ENCODE measurements around the gene CYB561.

DNA sequence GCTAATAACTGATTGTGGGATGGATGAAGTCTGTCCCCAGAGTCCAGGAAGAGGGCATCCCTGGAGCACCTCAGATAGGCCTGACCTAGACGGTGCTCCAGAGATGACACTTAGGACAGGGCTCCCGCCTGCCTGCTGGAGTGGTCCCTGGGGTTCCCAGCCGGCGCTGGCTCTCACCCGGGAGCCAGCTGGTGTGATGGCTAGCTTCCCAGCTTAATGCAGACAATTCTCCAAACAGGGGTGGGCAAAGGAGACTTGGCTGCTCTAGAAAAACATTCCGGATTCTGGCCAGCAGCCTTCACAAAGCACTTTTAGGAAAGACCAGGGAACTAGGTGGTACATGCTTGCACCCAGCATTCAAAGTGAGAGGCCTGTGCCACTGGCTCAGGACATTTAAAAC lies 49.4 kb upstream of the CYB561 start:
- TF ChIP-seq, protein P1, sequence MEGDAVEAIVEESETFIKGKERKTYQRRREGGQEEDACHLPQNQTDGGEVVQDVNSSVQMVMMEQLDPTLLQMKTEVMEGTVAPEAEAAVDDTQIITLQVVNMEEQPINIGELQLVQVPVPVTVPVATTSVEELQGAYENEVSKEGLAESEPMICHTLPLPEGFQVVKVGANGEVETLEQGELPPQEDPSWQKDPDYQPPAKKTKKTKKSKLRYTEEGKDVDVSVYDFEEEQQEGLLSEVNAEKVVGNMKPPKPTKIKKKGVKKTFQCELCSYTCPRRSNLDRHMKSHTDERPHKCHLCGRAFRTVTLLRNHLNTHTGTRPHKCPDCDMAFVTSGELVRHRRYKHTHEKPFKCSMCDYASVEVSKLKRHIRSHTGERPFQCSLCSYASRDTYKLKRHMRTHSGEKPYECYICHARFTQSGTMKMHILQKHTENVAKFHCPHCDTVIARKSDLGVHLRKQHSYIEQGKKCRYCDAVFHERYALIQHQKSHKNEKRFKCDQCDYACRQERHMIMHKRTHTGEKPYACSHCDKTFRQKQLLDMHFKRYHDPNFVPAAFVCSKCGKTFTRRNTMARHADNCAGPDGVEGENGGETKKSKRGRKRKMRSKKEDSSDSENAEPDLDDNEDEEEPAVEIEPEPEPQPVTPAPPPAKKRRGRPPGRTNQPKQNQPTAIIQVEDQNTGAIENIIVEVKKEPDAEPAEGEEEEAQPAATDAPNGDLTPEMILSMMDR (conservative IDR thresholded peaks at IDR 0.05; ENCODE audit: low read depth, low read length), result no peak
- TF ChIP-seq EZH2phosphoT487 (IDR thresholded peaks at IDR 0.05; ENCODE audit: borderline replicate concordance, low read length) (no peak), EZH2 (IDR thresholded peaks at IDR 0.05; ENCODE audit: low read length, unreplicated experiment) (no peak)
